Measurements from ENCODE around the gene TLCD5.

The TLCD5 gene

GRCh38 chr11:120352405-120352804 is 27.3 kb downstream of the TLCD5 start:
- H3K27ac ChIP-seq (ENCODE audit: low read depth, low read length), result no peak overlapping the region
- H3K9ac ChIP-seq (ENCODE audit: low read depth, low read length), result no peak overlapping the region
- H3K36me3 ChIP-seq (ENCODE audit: control insufficient read depth, insufficient read depth, low read length), result no peaks in the 10 kb centered on the region
- no peaks in the 10 kb centered on the region for H3K27me3 ChIP-seq (ENCODE audit: control insufficient read depth, insufficient read depth, low read length)
- H3K4me1 ChIP-seq (ENCODE audit: control insufficient read depth, insufficient read depth, low read length), result peaks cover 4% of the 10 kb centered on the region
- H3K9me3 ChIP-seq (ENCODE audit: control insufficient read depth, insufficient read depth, low read length), result no peaks in the 10 kb centered on the region
- no peak overlapping the region for H3K4me3 ChIP-seq (ENCODE audit: low read depth, low read length)

- Histone ChIP-seq H3K36me3 (ENCODE audit: control insufficient read depth, insufficient read depth, low read length) (no peaks in the 10 kb centered on the region), H3K27me3 (ENCODE audit: control insufficient read depth, insufficient read depth, low read length) (no peaks in the 10 kb centered on the region), H3K4me3 (ENCODE audit: low read depth, low read length) (no peak overlapping the region), H3K9me3 (ENCODE audit: control insufficient read depth, insufficient read depth, low read length) (no peaks in the 10 kb centered on the region), H3K4me1 (ENCODE audit: control insufficient read depth, insufficient read depth, low read length) (peaks cover 4% of the 10 kb centered on the region), H3K9ac (ENCODE audit: low read depth, low read length) (no peak overlapping the region), H3K27ac (ENCODE audit: low read depth, low read length) (no peak overlapping the region)
Measured at GRCh38 chr11:120354068-120354467, 29.0 kb downstream of the TLCD5 start.

- Histone ChIP-seq H3K9ac (ENCODE audit: low read depth, low read length) (no peak overlapping the region), H3K36me3 (ENCODE audit: control insufficient read depth, insufficient read depth, low read length) (no peaks in the 10 kb centered on the region), H3K27ac (ENCODE audit: low read depth, low read length) (no peak overlapping the region), H3K9me3 (ENCODE audit: control insufficient read depth, insufficient read depth, low read length) (no peaks in the 10 kb centered on the region), H3K4me1 (ENCODE audit: control insufficient read depth, insufficient read depth, low read length) (peaks cover 4% of the 10 kb centered on the region), H3K4me3 (ENCODE audit: low read depth, low read length) (no peak overlapping the region), H3K27me3 (ENCODE audit: control insufficient read depth, insufficient read depth, low read length) (no peaks in the 10 kb centered on the region)
Measured at GRCh38 chr11:120354779-120355178, 29.7 kb downstream of the TLCD5 start.

DNA sequence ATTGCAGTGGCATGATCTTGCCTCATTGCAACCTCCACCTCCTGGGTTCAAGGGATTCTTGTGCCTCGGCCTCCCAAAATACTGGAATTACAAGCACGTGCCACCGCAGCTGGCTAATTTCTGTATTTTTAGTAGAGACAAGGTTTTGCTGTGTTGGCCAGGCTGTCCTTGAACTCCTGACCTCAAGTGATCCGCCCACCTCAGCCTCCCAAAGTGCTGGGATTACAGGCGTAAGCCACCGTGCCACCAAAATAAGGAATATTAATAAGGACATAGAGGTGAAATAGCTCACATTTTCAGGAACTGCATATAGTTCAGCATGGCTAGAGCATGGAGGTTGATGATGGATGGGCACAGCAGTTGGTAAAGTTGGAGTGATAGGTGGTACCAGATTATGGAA is 32.5 kb downstream of the TLCD5 start:
- Histone ChIP-seq H3K27ac (ENCODE audit: low read depth, low read length) (no peak overlapping the region), H3K4me3 (ENCODE audit: low read depth, low read length) (no peak overlapping the region), H3K36me3 (ENCODE audit: control insufficient read depth, insufficient read depth, low read length) (no peaks in the 10 kb centered on the region), H3K9me3 (ENCODE audit: control insufficient read depth, insufficient read depth, low read length) (no peaks in the 10 kb centered on the region), H3K27me3 (ENCODE audit: control insufficient read depth, insufficient read depth, low read length) (no peaks in the 10 kb centered on the region), H3K9ac (ENCODE audit: low read depth, low read length) (no peak overlapping the region), H3K4me1 (ENCODE audit: control insufficient read depth, insufficient read depth, low read length) (peaks cover 4% of the 10 kb centered on the region)

- Histone ChIP-seq H3K9me3 (ENCODE audit: control insufficient read depth, insufficient read depth, low read length) (no peaks in the 10 kb centered on the region), H3K4me3 (ENCODE audit: low read depth, low read length) (no peak overlapping the region), H3K9ac (ENCODE audit: low read depth, low read length) (no peak overlapping the region), H3K27me3 (ENCODE audit: control insufficient read depth, insufficient read depth, low read length) (no peaks in the 10 kb centered on the region), H3K27ac (ENCODE audit: low read depth, low read length) (no peak overlapping the region), H3K4me1 (ENCODE audit: control insufficient read depth, insufficient read depth, low read length) (peaks cover 4% of the 10 kb centered on the region), H3K36me3 (ENCODE audit: control insufficient read depth, insufficient read depth, low read length) (no peaks in the 10 kb centered on the region)
Measured at GRCh38 chr11:120358729-120359128, 33.6 kb downstream of the TLCD5 start.

- Histone ChIP-seq H3K27ac (ENCODE audit: low read depth, low read length) (no peak overlapping the region), H3K9me3 (ENCODE audit: control insufficient read depth, insufficient read depth, low read length) (no peaks in the 10 kb centered on the region), H3K4me1 (ENCODE audit: control insufficient read depth, insufficient read depth, low read length) (no peaks in the 10 kb centered on the region), H3K9ac (ENCODE audit: low read depth, low read length) (no peak overlapping the region), H3K27me3 (ENCODE audit: control insufficient read depth, insufficient read depth, low read length) (no peaks in the 10 kb centered on the region), H3K36me3 (ENCODE audit: control insufficient read depth, insufficient read depth, low read length) (no peaks in the 10 kb centered on the region), H3K4me3 (ENCODE audit: low read depth, low read length) (no peak overlapping the region)
Measured at GRCh38 chr11:120363436-120363835, 38.3 kb downstream of the TLCD5 start.

DNA sequence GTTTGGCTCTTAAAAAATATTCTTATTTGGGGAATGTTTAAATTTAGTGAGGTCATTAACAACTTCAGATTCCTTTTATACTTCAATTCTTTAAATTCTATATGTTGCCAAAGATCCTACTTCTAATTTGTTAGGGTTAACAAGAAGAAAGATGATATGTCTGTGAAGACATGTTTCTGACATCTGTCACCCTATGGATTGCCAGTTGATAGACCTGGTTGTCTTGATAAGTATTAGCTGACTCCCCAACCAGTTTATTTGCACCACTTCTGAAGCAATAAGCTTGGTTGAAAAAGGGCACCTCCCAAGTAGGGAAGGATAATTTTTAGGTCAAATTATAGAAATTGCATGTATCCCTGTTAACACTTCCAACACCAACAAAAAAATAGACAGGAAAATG is 40.4 kb downstream of the TLCD5 start:
- Histone ChIP-seq H3K9ac (ENCODE audit: low read depth, low read length) (no peak overlapping the region), H3K9me3 (ENCODE audit: control insufficient read depth, insufficient read depth, low read length) (no peaks in the 10 kb centered on the region), H3K36me3 (ENCODE audit: control insufficient read depth, insufficient read depth, low read length) (no peaks in the 10 kb centered on the region), H3K27me3 (ENCODE audit: control insufficient read depth, insufficient read depth, low read length) (no peaks in the 10 kb centered on the region), H3K4me3 (ENCODE audit: low read depth, low read length) (no peak overlapping the region), H3K4me1 (ENCODE audit: control insufficient read depth, insufficient read depth, low read length) (peaks cover 5% of the 10 kb centered on the region), H3K27ac (ENCODE audit: low read depth, low read length) (no peak overlapping the region)

GRCh38 chr11:120372296-120372695 is 47.2 kb downstream of the TLCD5 start:
- Histone ChIP-seq H3K4me1 (ENCODE audit: control insufficient read depth, insufficient read depth, low read length) (peaks cover 16% of the 10 kb centered on the region), H3K36me3 (ENCODE audit: control insufficient read depth, insufficient read depth, low read length) (no peaks in the 10 kb centered on the region), H3K27ac (ENCODE audit: low read depth, low read length) (no peak overlapping the region), H3K27me3 (ENCODE audit: control insufficient read depth, insufficient read depth, low read length) (no peaks in the 10 kb centered on the region), H3K9ac (ENCODE audit: low read depth, low read length) (no peak overlapping the region), H3K9me3 (ENCODE audit: control insufficient read depth, insufficient read depth, low read length) (peaks cover 5% of the 10 kb centered on the region; the same call in 1 of the 2 replicates), H3K4me3 (ENCODE audit: low read depth, low read length) (no peak overlapping the region)

GRCh38 chr11:120375076-120375475 is 50.0 kb downstream of the TLCD5 start:
- peak overlapping the region; percentile 16 for H3K27ac ChIP-seq (ENCODE audit: low read depth, low read length)
- H3K9me3 ChIP-seq (ENCODE audit: control insufficient read depth, insufficient read depth, low read length), result peaks cover 17% of the 10 kb centered on the region; the same call in 1 of the 2 replicates
- H3K27me3 ChIP-seq (ENCODE audit: control insufficient read depth, insufficient read depth, low read length), result no peaks in the 10 kb centered on the region
- H3K9ac ChIP-seq (ENCODE audit: low read depth, low read length), result no peak overlapping the region
- peaks cover 15% of the 10 kb centered on the region for H3K4me1 ChIP-seq (ENCODE audit: control insufficient read depth, insufficient read depth, low read length)
- no peaks in the 10 kb centered on the region for H3K36me3 ChIP-seq (ENCODE audit: control insufficient read depth, insufficient read depth, low read length)
- no peak overlapping the region for H3K4me3 ChIP-seq (ENCODE audit: low read depth, low read length)

GRCh38 chr11:120376547-120377182 is 51.6 kb downstream of the TLCD5 start:
- Histone ChIP-seq H3K36me3 (ENCODE audit: control insufficient read depth, insufficient read depth, low read length) (no peaks in the 10 kb centered on the region), H3K9ac (ENCODE audit: low read depth, low read length) (no peak overlapping the region), H3K4me3 (ENCODE audit: low read depth, low read length) (no peak overlapping the region), H3K27me3 (ENCODE audit: control insufficient read depth, insufficient read depth, low read length) (no peaks in the 10 kb centered on the region), H3K4me1 (ENCODE audit: control insufficient read depth, insufficient read depth, low read length) (peaks cover 8% of the 10 kb centered on the region; the same call in 1 of the 2 replicates), H3K27ac (ENCODE audit: low read depth, low read length) (no peak overlapping the region), H3K9me3 (ENCODE audit: control insufficient read depth, insufficient read depth, low read length) (peaks cover 17% of the 10 kb centered on the region; the same call in 1 of the 2 replicates)

DNA sequence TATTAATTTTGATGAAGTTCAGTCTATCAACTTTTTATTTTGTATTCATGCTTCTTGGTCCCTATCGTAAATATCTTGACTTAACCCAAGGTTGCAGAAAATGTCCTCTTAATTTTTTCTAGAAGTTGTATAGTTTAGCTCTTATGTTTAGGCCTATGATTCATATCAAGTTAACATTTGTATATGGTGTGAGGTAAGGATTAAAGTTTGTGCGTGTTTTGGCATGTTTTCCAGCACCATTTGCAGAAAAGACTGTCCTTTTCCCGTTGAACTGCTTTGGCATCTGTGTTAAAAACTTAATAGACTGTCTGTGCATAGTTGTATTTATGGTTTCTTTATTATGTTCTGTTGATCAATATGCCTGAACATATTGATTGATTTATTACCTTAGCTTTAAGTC is 53.4 kb downstream of the TLCD5 start:
- Histone ChIP-seq H3K9ac (ENCODE audit: low read depth, low read length) (no peak overlapping the region), H3K4me1 (ENCODE audit: control insufficient read depth, insufficient read depth, low read length) (peaks cover 8% of the 10 kb centered on the region; the same call in 1 of the 2 replicates), H3K36me3 (ENCODE audit: control insufficient read depth, insufficient read depth, low read length) (no peaks in the 10 kb centered on the region), H3K27me3 (ENCODE audit: control insufficient read depth, insufficient read depth, low read length) (no peaks in the 10 kb centered on the region), H3K9me3 (ENCODE audit: control insufficient read depth, insufficient read depth, low read length) (peaks cover 19% of the 10 kb centered on the region; the same call in 1 of the 2 replicates), H3K27ac (ENCODE audit: low read depth, low read length) (no peak overlapping the region), H3K4me3 (ENCODE audit: low read depth, low read length) (no peak overlapping the region)

Measured in HUES48 (cell line).